HG03139 (cell line): ENCODE measurements around the gene MICAL2.

Experiments
- ATAC-seq: cut with Tn5 transposase; IDR thresholded peaks from one replicate; pipeline ENCODE4 v1.9.1; 2021; ENCODE audit not compliant: unreplicated experiment

Gene MICAL2

DNA sequence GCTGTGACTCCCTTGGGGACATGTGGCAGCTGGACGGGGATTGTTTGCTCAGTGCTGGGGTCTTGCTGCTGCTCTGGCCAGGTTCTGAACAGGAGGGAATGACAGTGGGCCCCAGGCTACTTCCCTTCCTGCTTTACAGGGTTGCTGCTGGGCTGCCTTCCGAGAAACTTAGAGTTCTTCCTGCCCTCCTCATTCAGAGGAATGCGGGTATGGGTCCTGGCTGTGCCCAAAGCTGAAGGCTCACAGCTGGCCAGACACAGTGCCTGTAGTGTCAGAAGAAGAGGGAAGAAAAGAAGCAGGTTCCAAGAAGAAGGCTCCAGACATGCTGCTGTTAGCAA is 158.7 kb downstream of the MICAL2 start:
- no peak for ATAC-seq

DNA sequence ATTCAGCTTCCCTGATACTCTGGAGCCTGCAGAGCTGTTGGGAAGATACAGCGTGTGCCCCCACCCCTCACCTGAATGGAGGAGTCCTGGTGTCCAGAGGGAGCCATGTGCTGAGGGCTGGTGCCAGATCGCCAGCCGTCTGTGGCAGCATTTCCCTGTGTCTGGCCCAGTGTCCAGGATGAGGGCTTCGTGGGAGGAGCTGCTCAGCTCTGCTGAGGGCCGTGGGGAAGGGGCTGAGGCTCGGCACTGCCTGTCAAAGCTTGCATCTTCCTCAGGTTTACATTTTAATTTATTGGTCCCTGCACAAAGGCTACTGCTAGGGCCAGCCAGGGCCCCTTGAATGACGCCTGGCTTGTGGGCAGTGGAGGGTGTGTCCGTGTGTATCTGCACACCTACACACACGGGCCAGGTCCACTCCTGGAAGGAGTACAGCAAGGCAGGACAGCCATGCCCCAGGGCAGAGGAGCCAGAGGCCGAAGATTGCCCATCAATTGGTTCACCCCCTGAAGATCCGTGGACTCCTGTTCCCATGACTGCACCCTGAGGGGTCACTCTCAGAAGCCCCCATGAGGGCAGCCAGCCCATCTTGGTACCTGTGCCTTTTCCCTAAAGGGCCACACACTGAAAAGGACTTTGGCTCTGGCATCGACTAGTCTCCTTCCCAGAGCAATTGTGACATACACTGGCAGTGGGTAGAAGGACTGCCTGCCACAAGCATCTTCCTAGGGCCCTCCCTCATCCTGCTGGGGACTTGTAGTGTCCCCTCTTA is 159.2 kb downstream of the MICAL2 start:
- no peak for ATAC-seq

DNA sequence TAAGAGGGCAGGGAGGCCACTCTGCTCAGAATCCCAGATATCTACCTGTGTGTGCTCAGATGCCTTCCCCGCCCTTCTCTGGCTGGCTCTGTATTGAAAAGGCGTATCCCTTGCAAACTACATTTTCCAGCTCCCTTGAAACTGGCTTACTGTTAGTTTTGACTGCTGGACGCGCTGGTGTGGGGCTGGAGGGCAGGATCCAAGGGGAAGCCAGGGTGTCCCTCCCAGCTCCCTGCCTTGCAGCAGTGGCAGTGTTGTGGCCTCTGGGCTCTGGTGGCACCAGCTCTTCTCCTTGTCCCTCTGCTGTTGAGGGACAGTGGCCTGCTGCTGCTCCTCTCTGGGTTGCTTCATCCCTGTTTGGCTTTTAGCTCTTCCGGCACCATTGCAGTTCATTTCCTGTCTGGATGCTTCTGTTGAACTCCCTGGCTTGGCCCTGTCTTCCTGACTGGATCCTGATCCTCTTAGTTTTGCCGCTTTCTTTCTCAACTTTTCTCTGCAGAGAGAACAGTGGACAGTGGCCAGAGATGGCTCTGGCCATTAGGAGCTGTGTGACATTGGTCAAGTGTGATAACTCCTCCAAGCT is 159.9 kb downstream of the MICAL2 start:
- no peak for ATAC-seq

DNA sequence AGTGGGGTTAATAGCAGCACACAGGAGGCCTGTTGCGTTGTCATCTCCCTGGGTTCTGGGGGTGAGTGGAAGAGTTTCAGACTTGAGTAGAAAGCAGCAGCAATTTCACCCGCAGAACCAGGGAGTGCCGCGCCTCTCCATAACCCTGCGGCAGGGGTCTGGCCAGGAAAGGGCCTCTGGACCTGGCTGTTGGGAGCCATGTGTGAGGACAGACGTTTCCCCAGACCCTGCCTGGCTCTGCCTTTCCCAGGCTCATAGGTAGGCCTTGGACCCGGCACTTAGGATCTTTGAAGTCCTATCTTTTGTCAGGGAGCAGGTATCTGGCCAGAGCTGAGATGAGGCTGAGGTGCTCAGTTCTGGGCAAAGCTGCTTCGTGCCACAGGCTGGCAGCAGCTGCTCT is 160.4 kb downstream of the MICAL2 start:
- no peak for ATAC-seq

DNA sequence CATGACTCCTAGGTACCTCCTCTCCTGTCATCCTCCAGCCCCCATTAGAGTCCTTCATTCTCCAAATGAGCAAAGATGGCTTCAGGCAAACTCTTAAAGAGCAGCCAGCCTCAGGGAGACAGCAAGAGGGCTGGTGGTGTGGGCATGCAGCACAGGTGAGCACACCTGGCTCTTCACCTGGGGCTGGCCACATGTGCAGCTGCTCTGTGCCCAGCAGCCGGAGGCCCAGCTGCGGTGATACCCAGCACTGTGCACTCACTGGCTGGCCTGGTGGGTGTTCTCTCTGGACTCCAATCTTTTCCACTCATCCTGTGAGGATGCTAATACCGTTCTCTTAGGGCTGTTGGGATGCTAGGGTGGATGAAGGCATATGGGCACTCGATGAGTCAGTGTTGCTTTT is 160.9 kb downstream of the MICAL2 start:
- ATAC-seq = no peak

DNA sequence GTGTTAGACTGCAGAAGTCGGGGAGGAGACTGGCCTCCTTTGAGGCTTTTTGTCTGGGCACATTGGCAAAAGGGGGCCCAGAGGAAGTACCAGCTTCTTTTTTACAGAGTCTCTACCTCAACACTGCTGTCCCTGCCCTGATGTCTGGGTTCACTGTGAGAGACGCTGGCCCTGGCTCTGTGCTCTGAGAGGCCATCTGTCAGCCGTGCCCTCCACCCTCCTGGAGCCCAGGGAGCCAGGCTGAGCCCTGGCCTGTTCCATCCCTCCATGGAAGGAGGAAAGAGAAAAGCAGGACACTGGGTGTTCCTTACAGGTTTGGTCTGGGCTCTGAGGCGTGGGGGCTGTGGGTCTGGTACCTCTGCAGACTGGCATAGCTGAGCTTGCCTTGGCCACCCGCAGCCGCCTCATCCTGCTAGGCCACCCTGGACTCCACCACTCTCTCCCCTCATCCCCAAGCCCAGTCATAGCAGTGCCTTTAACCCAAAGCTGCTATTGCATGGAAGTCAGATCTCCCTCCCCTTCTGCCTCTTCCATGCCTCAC is 161.5 kb downstream of the MICAL2 start:
- no peak for ATAC-seq

DNA sequence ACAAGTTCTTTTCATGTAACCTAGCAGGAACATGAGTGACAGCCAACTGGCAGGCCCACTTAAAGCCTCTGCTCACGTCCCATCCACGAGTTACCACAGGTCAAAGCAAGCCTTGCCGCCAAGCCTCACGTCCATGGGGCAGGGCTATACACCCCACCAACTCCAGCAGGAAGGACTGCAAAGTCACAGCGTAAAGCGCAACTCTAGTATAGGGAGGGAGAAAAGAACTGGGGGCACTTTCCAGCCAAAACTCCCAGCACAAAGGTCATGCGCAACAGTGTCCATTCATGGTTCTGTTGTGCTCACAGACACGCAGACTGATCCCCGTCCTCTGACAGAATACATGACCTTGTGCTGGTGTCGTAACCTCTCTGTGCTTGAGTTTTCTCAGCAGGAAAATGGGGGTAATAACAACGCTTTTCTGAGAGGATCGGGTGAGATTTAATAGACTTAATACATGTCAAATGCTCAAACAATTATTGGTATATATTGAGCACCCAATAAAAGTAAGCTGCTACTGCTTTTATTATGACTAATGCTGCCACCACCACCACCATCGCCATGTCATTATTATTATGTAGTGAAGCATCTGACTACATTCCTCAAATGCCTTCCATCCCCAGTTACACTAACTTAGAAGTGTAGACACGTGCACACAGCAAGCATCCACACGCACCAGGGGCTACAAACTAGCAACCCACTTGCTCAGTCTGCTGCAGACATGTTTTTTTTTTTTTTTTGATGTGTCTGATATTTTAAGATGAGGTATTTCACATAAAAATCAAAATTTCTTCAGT is 162.6 kb downstream of the MICAL2 start:
- ATAC-seq = no peak

DNA sequence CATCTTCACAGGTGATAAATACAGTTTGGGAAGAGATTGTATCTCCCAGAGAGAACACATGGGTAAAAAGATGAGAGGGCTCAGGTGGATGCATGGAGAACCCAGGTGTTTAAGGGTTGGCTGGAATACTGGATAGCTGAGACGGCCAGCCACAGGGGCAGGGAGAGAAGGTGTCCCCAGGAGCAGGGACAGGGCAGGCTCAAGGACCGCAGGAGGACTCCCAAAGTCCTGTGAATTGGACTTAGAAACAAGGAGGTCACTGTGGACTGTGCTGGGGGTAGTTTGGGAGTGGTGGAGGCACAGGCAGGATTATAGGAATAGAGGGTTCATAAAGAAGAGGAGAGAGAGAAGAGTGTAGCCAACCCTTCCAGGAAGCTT is 163.2 kb downstream of the MICAL2 start:
- no peak for ATAC-seq

DNA sequence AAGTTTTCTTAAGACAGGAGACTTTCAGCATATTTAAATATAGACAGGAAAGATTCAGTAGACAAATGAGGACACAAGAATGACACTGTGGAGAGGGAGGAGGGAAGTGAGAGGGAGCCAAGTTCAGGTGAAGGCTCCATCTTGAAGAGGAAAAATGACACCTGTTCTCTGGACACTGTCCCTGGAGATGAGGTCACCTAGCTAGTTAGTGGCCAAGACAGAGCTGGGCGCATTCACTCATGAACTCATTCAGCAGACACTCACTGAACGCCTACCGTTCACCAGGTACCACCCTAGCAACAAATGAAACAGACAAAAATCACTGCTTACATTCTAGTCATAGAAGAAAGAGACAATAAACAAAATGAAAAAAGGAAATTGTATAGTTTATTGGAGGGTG is 163.7 kb downstream of the MICAL2 start:
- ATAC-seq = no peak

DNA sequence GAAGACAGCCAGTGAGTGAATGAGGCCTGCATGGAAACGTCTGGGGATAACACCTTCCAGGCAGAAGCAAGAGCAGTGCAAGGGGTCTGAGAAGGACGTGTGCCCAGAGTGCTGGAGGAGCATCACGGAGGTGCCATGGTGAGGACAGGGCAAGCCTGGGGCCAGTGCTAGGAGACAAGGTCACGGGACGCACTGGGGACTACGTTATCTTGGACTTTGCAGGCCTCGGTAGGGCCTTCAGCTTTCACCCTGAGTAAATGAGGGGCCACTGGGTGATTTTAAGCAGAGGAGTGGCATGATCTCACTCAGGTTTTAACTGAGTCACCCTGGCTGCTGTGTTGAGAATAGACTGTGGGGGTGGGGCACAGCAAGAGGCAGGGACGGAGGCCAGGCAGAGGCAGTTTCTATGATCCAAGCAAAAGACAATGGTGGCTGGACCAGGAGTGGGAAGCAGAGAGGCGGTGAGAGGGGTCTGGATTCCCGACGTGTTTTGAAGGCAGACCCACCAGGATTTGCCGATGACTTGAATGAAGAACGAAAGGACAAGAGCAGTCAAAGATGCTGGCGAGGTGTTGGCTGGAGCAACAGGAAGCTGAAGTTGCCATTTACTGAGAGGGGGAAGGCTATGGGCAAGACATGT is 164.3 kb downstream of the MICAL2 start:
- ATAC-seq = no peak

DNA sequence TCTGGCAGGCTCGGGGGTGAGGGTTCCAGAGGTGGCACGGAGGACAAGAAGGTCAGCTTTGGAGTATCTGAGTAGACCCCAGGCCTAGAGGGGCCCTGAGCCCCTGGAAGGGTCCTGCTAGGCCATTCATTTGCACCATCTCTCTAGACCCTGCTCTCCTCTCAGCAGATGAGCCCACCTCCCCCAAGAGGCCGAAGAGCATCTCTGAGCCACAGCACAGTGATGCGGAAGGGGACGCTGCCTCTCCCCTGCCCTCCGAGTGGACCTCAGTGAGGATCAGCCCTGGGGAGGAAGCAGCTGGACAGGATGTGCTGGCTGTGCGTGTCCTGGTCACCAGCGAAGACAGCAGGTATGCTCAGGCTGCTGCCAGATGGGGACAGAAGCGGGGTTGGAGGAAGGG is 165.4 kb downstream of the MICAL2 start:
- ATAC-seq = no peak

DNA sequence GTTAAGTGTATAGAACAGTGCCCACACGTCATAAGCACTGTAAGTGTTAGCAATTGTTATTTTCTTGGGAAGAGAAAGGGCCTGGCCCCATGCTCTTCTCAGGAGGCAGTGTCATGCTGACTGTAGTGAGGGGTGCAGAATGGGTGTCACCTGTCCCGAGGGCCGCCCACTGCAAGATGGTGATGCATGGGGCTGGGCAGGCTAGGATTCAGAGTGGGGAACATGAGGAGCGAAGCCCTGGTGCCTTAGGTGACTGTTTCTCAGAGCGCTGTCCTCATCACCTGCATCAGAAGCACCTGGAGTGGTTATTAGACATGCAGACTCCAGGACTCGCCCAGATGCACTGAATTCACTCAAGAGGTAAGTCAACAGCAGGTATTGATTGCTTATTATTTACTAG is 166.0 kb downstream of the MICAL2 start:
- no peak for ATAC-seq

DNA sequence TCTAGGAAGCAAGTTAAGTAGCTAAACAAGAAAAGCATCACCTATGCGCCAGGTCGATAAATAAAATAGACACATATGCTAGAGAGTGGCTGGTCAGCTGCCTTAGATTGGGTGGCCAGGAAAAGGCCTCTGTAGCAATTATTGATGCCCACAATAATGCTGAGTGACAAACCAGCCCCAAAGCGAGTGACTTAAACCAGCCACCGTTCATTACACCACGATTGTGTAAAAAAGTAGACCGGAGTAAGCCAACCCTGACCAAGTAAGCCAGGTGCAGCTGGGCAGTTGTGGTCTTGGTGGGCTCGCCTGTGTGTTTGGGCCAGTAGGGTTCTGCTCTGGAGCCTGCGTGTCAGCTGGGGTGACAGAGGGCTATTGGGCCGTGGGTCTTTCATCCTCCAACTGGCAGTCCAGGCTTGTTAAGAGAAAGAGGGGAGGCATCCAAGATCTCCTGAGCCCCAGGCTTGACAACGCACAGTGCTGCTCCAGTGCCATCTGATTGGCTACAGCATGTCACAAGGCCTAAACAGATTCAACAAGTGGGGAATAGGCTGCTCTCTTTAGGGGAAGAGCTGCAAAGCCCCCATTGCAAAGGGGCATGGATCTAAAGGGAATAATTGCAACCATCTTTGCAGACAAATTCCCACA is 166.6 kb downstream of the MICAL2 start:
- no peak for ATAC-seq

DNA sequence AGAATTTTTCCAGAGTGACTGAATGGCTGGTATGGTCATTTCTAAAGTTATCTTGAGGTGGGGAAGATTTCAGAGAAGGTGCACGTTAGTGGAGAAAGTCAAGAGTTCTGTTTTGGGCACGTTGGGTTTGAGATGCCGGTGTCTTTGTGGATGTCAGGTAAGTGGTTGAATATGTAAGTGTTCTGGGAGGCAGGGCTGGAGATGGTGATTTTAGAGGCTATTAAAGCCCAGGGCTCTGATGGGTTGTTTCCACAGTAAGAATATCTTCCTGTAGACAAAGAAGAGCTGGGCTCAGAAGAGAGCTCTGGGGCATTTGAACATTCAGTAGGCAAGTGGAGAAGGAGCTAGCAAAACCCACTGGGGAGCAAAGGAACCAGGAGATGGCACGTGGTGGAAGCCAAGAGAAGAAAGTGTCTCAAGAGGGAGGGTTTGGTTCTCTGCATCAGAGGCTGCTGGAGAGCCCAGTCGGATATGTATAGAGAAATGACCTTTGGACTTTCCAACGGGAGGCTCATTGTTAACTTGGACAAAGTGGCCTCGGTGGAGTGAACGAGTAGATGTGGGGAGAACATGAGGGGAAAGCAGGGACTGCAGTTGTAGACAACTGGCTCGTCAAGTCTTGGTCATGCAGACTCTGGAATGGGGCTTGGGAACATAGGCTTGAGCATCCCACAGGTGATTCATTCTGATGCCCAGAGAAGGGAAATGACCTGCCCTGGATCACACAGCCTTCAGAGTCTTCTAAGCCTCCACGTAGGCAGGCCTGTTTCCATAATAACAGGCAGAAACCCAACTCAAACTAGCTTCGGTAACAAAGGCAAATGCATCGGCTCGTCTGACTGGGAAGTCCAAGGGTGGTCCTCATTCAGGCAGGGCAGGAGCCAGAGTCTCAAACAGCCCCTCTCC is 168.6 kb downstream of the MICAL2 start:
- no peak for ATAC-seq

DNA sequence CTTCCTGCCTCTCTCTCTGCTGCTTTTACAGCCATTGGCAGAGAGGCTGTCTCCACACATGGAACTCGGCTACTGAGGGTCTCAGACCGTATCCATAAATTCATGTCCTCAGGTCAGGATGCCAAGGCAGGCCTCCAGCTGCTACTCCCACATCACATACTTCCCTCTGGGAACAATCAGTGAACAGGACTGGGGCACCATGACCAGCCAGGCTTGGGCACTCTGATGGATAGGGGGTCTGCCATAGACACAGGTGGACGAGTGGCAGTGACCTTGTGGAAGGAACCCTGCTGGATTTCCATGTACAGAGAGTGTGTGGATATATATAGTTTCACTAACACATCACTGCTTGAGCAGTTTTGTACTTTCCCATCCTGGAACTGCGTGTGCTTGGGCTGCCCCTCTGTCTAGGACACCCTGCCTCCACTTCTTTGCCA is 169.3 kb downstream of the MICAL2 start:
- ATAC-seq = no peak

DNA sequence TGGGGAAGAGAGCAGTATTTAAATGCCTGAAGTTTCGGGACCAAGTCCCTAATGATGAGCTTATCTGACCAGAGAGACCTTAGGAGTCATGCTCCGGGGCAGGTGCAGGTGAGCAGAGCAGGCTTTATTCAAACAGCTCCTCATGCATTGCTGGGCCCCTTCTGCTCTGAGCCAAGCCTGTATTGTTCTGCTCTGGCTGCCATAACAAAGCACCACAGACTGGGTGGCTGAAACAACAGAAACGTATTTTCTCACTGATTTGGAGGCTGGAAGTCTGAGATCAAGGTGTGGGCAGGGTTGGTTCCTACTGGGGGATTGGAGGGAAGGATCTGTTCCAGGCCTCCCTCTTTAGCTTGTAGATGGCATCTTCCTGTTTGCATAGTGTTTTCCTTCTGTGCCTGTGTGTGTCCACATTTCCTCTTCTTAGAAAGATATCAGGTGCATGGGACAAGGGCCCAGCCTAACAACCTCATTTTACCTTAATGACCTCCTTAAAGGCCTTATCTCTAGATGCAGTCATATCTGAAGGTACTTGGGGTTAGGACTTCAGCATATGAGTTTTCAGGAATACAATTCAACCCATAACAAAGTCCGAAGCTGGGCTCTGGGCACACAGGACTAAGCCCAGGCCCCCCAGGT is 169.9 kb downstream of the MICAL2 start:
- no peak for ATAC-seq

DNA sequence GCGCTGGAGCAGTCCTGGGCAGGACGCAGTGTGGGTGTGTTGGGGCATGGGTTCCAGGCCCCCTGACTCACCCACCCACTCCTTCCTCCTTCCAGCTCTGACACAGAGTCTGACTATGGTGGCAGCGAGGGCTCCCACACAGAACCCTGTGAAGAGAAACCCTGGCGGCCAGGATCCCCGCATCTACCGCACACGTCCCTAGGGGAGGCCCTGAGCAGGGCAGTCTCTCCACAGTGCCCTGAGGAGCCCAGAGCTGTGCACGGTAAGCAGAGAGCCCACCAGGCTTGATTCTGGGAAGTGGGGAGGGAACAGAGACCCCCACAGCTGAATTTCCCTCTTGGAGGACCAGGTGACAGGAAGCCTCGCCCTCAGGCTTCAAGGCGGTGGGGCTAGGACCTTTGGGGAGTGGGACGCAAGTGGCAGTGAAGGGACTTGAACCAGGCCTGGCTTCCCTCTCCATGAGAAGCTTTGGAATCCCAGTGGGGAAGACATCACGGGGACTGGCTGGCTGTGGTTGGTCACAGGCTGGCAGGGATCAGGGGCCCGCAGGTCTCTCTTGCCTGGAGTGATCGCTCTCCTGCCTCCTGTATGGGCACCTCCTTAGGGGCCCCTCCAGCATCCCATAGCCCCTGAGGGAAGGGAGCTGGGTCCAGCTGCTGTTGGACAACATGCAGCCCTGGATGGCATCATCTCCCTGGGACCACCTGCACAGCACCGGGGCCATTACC is 170.6 kb downstream of the MICAL2 start:
- no peak for ATAC-seq

DNA sequence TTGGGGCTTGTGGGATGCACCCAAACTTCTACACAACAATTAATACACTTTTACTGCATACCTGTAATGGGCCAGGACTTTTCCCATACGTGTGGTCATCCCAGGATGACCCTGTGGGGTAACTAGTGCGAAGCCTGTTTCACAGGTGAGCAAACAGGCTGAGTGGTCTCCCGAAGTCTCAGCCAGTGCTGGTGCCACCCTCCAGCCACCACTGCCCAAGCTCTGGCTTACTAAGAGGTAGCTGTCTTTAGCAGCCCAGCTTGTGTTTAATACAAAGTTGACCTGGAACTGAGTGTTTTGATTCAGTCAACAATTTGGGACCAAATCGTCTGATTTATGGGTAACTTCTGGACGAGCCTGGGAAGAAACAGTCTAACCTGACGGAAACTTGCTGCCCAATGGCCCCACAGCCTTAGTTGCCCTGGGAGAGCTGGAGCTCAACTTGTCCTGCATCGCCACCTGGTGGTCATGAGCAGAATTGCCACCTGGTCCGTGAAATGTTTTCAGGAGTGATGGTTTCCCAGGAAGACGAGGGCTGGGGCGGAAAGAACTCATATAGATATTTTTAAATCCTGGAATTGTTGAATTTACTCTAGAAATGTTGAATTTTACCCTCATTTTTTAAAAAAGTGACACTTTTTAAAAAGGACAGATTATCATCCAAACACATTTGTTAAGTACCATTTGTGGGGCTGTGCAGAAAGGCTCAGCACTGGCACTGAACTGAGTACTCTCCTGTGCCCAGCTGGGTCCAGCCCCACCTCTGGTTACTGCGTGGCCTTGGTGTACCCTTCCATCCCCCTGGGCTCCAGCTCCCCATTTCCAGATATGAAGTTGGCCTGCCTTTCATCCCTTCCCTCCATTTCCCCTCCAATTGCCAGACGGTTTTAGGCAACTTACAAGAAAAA is 171.4 kb downstream of the MICAL2 start:
- ATAC-seq = no peak
